Measurements from ENCODE around the gene NDST4. TPM values are rescaled to one million over a fixed set of nuclear protein-coding genes. Genes with fewer than 3 reads are reported as not detected.

NDST4 gene
- polyA plus RNA-seq, 1 donor (not counting 4 experiments of a cell fraction or from before 2014, with no cell fraction given) = not detected

DNA sequence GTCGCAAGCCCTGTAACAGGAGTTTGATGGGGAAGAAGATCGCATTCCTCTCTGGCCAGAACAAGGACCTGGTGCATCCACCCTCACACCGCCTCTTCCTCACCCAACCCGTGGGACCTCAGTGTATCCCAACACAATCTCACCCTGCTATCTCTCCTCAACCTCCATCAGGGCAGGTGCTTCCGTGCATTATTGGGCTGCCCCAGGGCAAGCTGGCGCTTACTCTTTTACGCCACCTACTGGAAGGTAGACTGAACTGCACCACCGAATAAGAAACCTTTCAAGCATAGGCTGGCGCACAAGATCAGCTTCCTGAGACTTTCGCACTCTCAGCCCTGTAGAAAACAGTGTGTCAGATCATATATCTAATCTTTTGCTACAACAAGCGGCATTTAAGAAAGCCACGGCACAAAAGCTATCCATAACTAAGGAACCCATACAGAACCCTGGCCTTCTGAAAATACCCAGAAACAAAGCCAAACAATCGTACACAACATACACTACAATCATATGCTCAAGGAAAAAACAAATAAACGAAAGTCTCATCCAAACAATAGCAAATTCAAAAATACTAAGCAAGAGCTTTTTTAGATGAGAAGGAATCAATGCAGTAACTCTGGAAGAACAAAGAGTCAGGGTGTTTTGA lies 305.5 kb downstream of the NDST4 start:
- Histone ChIP-seq H3K4me2 (ENCODE audit: control insufficient read depth, extremely low read depth, insufficient read depth, low read depth, low read length) (no peak overlapping the region), H3K9me1 (ENCODE audit: control insufficient read depth, extremely low read depth, insufficient read depth, low read length) (no peaks in the 10 kb centered on the region), H3K27ac (ENCODE audit: control insufficient read depth, insufficient read depth, low read length) (no peak overlapping the region), H3K27me3 (ENCODE audit: control insufficient read depth, extremely low read depth, insufficient read depth, low read length) (no peaks in the 10 kb centered on the region), H3K9me3 (ENCODE audit: control insufficient read depth, low read depth, low read length) (no peaks in the 10 kb centered on the region), H2AFZ (ENCODE audit: control insufficient read depth, low read length) (no peak overlapping the region), H4K20me1 (ENCODE audit: control insufficient read depth, extremely low read depth, insufficient read depth, low read length) (no peaks in the 10 kb centered on the region), H3K36me3 (ENCODE audit: control insufficient read depth in 2 of 2, extremely low read depth in 1 of 2, insufficient read depth in 2 of 2, low read length in 2 of 2) (no peaks in the 10 kb centered on the region), H3K4me3 (ENCODE audit: control insufficient read depth in 2 of 3, extremely low read depth in 1 of 3, insufficient read depth in 2 of 3, low read depth in 1 of 3, low read length in 3 of 3) (no peak overlapping the region), H3K4me1 (ENCODE audit: control insufficient read depth, extremely low read depth, insufficient read depth, low read length) (no peaks in the 10 kb centered on the region), H3K9ac (ENCODE audit: control insufficient read depth, extremely low read depth, insufficient read depth, low read length) (no peak overlapping the region), H3K79me2 (ENCODE audit: control insufficient read depth, insufficient read depth, low read length) (no peaks in the 10 kb centered on the region)
- dilution Hi-C loops (cut with MboI; ENCODE audit: extremely low pct_ligation_motif_present, low sequenced_read_pairs) = no loop called here
- no peak for TF ChIP-seq EZH2 (IDR thresholded peaks at IDR 0.05; ENCODE audit: low read length)
- TF ChIP-seq, protein P1, sequence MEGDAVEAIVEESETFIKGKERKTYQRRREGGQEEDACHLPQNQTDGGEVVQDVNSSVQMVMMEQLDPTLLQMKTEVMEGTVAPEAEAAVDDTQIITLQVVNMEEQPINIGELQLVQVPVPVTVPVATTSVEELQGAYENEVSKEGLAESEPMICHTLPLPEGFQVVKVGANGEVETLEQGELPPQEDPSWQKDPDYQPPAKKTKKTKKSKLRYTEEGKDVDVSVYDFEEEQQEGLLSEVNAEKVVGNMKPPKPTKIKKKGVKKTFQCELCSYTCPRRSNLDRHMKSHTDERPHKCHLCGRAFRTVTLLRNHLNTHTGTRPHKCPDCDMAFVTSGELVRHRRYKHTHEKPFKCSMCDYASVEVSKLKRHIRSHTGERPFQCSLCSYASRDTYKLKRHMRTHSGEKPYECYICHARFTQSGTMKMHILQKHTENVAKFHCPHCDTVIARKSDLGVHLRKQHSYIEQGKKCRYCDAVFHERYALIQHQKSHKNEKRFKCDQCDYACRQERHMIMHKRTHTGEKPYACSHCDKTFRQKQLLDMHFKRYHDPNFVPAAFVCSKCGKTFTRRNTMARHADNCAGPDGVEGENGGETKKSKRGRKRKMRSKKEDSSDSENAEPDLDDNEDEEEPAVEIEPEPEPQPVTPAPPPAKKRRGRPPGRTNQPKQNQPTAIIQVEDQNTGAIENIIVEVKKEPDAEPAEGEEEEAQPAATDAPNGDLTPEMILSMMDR (optimal IDR thresholded peaks at IDR 0.05 in 1 of 3, IDR thresholded peaks at IDR 0.05 in 1 of 3, conservative IDR thresholded peaks at IDR 0.05 in 1 of 3; ENCODE audit: extremely low read depth in 1 of 3, insufficient read depth in 2 of 3, low read length in 3 of 3) = peak; percentile 76 to 83 (median 83)
- FAIRE-seq (no peak), DNase-seq (ENCODE audit: low read depth, low spot score) (no peak)

DNA sequence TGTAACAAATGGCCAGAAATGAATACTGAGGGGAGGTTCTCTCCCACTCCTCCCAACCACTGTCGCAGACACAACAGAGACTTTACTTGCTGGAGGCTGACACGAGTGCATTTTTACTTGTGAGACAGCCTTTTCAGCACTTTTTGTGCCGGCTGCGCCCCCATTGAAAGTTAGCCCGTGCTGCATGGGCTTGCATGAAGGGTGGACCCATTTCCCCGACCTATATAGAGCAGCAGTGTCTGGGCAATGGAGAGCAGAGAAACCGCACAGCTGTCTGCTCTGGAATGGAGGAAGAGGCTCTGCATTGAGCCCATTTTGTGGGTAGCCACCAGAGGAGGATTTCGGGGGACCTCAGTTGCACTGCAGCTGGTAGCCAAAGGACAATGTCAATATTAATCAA lies 306.1 kb downstream of the NDST4 start:
- Histone ChIP-seq H3K4me3 (ENCODE audit: control insufficient read depth in 2 of 3, extremely low read depth in 1 of 3, insufficient read depth in 2 of 3, low read depth in 1 of 3, low read length in 3 of 3) (no peak overlapping the region), H3K9ac (ENCODE audit: control insufficient read depth, extremely low read depth, insufficient read depth, low read length) (no peak overlapping the region), H3K9me1 (ENCODE audit: control insufficient read depth, extremely low read depth, insufficient read depth, low read length) (no peaks in the 10 kb centered on the region), H3K36me3 (ENCODE audit: control insufficient read depth in 2 of 2, extremely low read depth in 1 of 2, insufficient read depth in 2 of 2, low read length in 2 of 2) (no peaks in the 10 kb centered on the region), H3K4me1 (ENCODE audit: control insufficient read depth, extremely low read depth, insufficient read depth, low read length) (no peaks in the 10 kb centered on the region), H4K20me1 (ENCODE audit: control insufficient read depth, extremely low read depth, insufficient read depth, low read length) (no peaks in the 10 kb centered on the region), H3K27ac (ENCODE audit: control insufficient read depth, insufficient read depth, low read length) (no peak overlapping the region), H3K27me3 (ENCODE audit: control insufficient read depth, extremely low read depth, insufficient read depth, low read length) (no peaks in the 10 kb centered on the region), H3K79me2 (ENCODE audit: control insufficient read depth, insufficient read depth, low read length) (no peaks in the 10 kb centered on the region), H2AFZ (ENCODE audit: control insufficient read depth, low read length) (no peak overlapping the region), H3K9me3 (ENCODE audit: control insufficient read depth, low read depth, low read length) (no peaks in the 10 kb centered on the region), H3K4me2 (ENCODE audit: control insufficient read depth, extremely low read depth, insufficient read depth, low read depth, low read length) (no peak overlapping the region)
- no peak for FAIRE-seq
- dilution Hi-C loops (cut with MboI; ENCODE audit: extremely low pct_ligation_motif_present, low sequenced_read_pairs) = no loop called here
- no peak for DNase-seq (ENCODE audit: low read depth, low spot score)
- no peak for TF ChIP-seq EZH2 (IDR thresholded peaks at IDR 0.05; ENCODE audit: low read length)
- TF ChIP-seq, protein P1 (optimal IDR thresholded peaks at IDR 0.05 in 1 of 3, IDR thresholded peaks at IDR 0.05 in 1 of 3, conservative IDR thresholded peaks at IDR 0.05 in 1 of 3; ENCODE audit: extremely low read depth in 1 of 3, insufficient read depth in 2 of 3, low read length in 3 of 3) = no peak

Data from keratinocyte (primary cell).